HepG2 (cell line): ENCODE results near the gene CSRNP3. TPM values are rescaled to one million over a fixed set of nuclear protein-coding genes. Genes with fewer than 3 reads are reported as not detected.

Experiments
- ATAC-seq: fragments of 200-7000 bp; cut with Tn5 transposase; 3 replicates; pipeline ENCODE4 v1.9.1; 2020; ENCODE audit warnings: mild to moderate bottlenecking, moderate library complexity
- BruUV-seq: library from RNA; stranded (reverse); fragments of 400-500 nt; replicated peaks from 2 replicates; lab custom pipeline; 2021; lab: Mats Ljungman, UMichigan
- CTCF ChIA-PET: fragments of 300-600 bp; formaldehyde crosslinking; extraction: SDS; loops from one replicate; lab custom pipeline; 2021; ENCODE audit warnings: low total read pairs, inconsistent platforms, low intra/inter-chr PET ratio; lab: Yijun Ruan, JAX
- POLR2A ChIA-PET: fragments of 350-600 bp; sonication (Branson Sonifier 250); formaldehyde crosslinking; loops from one replicate; lab custom pipeline; 2020; ENCODE audit warnings: antibody characterized with exemption, inconsistent platforms; lab: Yijun Ruan, JAX
- DNase-seq: peaks from one replicate; pipeline ENCODE4 v3.0.0-alpha.2; 2015; ENCODE audit warnings: low spot score
- FAIRE-seq: peaks from 3 replicates; lab custom pipeline; 2011; peaks lifted over from hg19 to GRCh38; lab: Jason Lieb, UNC
- H2AFZ ChIP-seq: one replicate; pipeline ENCODE4 v1.6.1; 2011; ENCODE audit warnings: low read length, inconsistent platforms
- H3K27ac ChIP-seq: fragments of 300-600 bp; 3 replicates; pipeline ENCODE4 v1.8.0; 2011; ENCODE audit warnings: mixed run types, mild to moderate bottlenecking, mixed read lengths, low read length, inconsistent platforms; ENCODE audit not compliant: insufficient read depth; ENCODE audit errors: extremely low read length
- H3K27me3 ChIP-seq, 2 experiments: fragments of 200-600 bp in 1 of 2; 2 replicates in 1 of 2; 3 replicates in 1 of 2; pipeline versions ENCODE4 v1.6.0 to v1.8.0; 2011; ENCODE audit warnings: low read length in 2 of 2, mild to moderate bottlenecking in 2 of 2, moderate library complexity in 2 of 2, inconsistent platforms in 1 of 2; ENCODE audit not compliant: insufficient read depth in 2 of 2, control insufficient read depth in 1 of 2
- H3K36me3 ChIP-seq, 2 experiments: fragments of 200-600 bp in 1 of 2; replicated peaks in 1 of 2; 2 replicates in 1 of 2; 3 replicates in 1 of 2; pipeline versions ENCODE4 v1.5.1 to v1.8.0; 2011; ENCODE audit warnings: low read length in 2 of 2, inconsistent platforms in 1 of 2; ENCODE audit not compliant: insufficient read depth in 2 of 2, control insufficient read depth in 1 of 2
- H3K4me1 ChIP-seq: 2 replicates; pipeline ENCODE4 v1.5.1; 2012; ENCODE audit warnings: low read length, inconsistent platforms; ENCODE audit not compliant: insufficient read depth
- H3K4me2 ChIP-seq: 2 replicates; pipeline ENCODE4 v1.6.0; 2011; ENCODE audit warnings: low read depth, low read length, inconsistent platforms
- H3K4me3 ChIP-seq, 3 experiments: fragments of 200-600 bp in 1 of 3; sonication (generic), shearing (Covaris generic) in 1 of 3; replicated peaks in 1 of 3; 2 replicates each; pipeline ENCODE4 v1.5.1; 2011 to 2016; ENCODE audit warnings: low read length in 3 of 3, inconsistent platforms in 2 of 3, low read depth in 2 of 3, mild to moderate bottlenecking in 2 of 3, control low read depth in 1 of 3, mixed read lengths in 1 of 3; ENCODE audit not compliant: insufficient read depth in 1 of 3
- H3K79me2 ChIP-seq: one replicate; pipeline ENCODE4 v1.6.1; 2011; ENCODE audit warnings: low read length, inconsistent platforms; ENCODE audit not compliant: insufficient read depth
- H3K9ac ChIP-seq: 2 replicates; pipeline ENCODE4 v1.6.0; 2011; ENCODE audit warnings: mild to moderate bottlenecking, low read depth, low read length, inconsistent platforms; ENCODE audit not compliant: insufficient read depth
- H3K9me3 ChIP-seq: 2 replicates; pipeline ENCODE4 v1.5.1; 2012; ENCODE audit warnings: mild to moderate bottlenecking, low read length
- H4K20me1 ChIP-seq: 2 replicates; pipeline ENCODE4 v1.6.0; 2011; ENCODE audit warnings: inconsistent platforms, mild to moderate bottlenecking, low read length, moderate library complexity; ENCODE audit not compliant: insufficient read depth
- AGO1 ChIP-seq: fragments of 200-400 bp; formaldehyde crosslinking; IDR thresholded peaks from 2 replicates; pipeline ENCODE4 v1.6.1; 2017; ENCODE audit warnings: mild to moderate bottlenecking, low read depth, low read length, moderate library complexity; ENCODE audit not compliant: poor library complexity, severe bottlenecking
- CREBL2 ChIP-seq: sonication (generic); formaldehyde crosslinking; IDR thresholded peaks from 2 replicates; pipeline ENCODE4 v1.8.1; 2023; ENCODE audit warnings: missing genetic modification reagents, mild to moderate bottlenecking, borderline replicate concordance
- CTCF ChIP-seq: sonication (generic); formaldehyde crosslinking; IDR thresholded peaks from 2 replicates; pipeline ENCODE4 v1.5.0; 2020; ENCODE audit warnings: mild to moderate bottlenecking, missing genetic modification reagents, moderate library complexity
- GATA4 ChIP-seq: sonication (generic); IDR thresholded peaks from 2 replicates; pipeline ENCODE4 v1.6.1; 2016; ENCODE audit warnings: antibody characterized with exemption, low read depth, borderline replicate concordance
- IRF1 ChIP-seq: sonication (generic); formaldehyde crosslinking; IDR thresholded peaks from 2 replicates; pipeline ENCODE4 v1.4.0; 2020; ENCODE audit warnings: low read depth, mild to moderate bottlenecking, missing genetic modification reagents
- MTA3 ChIP-seq: sonication (generic); formaldehyde crosslinking; IDR thresholded peaks from 2 replicates; pipeline ENCODE4 v1.4.0; 2020; ENCODE audit warnings: missing genetic modification reagents
- SATB2 ChIP-seq: sonication (generic); formaldehyde crosslinking; IDR thresholded peaks from 2 replicates; pipeline ENCODE4 v1.5.0; 2020; ENCODE audit warnings: missing genetic modification reagents
- U2AF1 ChIP-seq: fragments of 200-400 bp; formaldehyde crosslinking; optimal IDR thresholded peaks from 2 replicates; pipeline ENCODE3; 2017; ENCODE audit warnings: mild to moderate bottlenecking, low read depth, low read length
- ZBTB40 ChIP-seq, 2 experiments: fragments of 450-650 bp in 1 of 2; sonication (generic) in 1 of 2; formaldehyde crosslinking in 1 of 2; IDR thresholded peaks; 2 replicates each; pipeline versions ENCODE4 v1.6.1 to v1.8.0; 2016 to 2022; ENCODE audit warnings: antibody characterized with exemption in 1 of 2, mild to moderate bottlenecking in 1 of 2, missing genetic modification reagents in 1 of 2
- ZNF292 ChIP-seq: sonication (generic); formaldehyde crosslinking; IDR thresholded peaks from 2 replicates; pipeline ENCODE4 v1.8.1; 2022; ENCODE audit warnings: mild to moderate bottlenecking, low read depth, missing genetic modification reagents, borderline replicate concordance
- ZNF878 ChIP-seq: sonication (generic); formaldehyde crosslinking; IDR thresholded peaks from 2 replicates; pipeline ENCODE4 v1.8.1; 2023; ENCODE audit warnings: mild to moderate bottlenecking, missing genetic modification reagents, moderate library complexity
- in situ Hi-C: cut with HindIII; loops from 2 replicates; pipeline ENCODE4 v1.10.0; 2017; ENCODE audit warnings: low pct_unique_long_range_greater_than_20kb; ENCODE audit not compliant: extremely low pct_ligation_motif_present
- intact Hi-C: fragments of 100-400 bp; cut with micrococcal nuclease; formaldehyde crosslinking; loops from one replicate; pipeline ENCODE4 v1.10.0; 2022; ENCODE audit not compliant: unreplicated experiment
- polyA plus RNA-seq, 8 experiments: library from polyadenylated mRNA; depleted of rRNA in 3 of 8; stranded (reverse) in 7 of 8; unstranded in 1 of 8; fragments of >200 nt; fragmentation: Illumina TruSeq in 4 of 8; extraction: Trizol in 4 of 8; gene quantifications; 2 replicates each; pipeline versions ENCODE4 v1.2.1 to v1.2.3, GENCODE V29; 2011 to 2016; ENCODE audit warnings: low read depth in 4 of 8, missing spikeins in 1 of 8, mixed read lengths in 1 of 8; ENCODE audit not compliant: insufficient read depth in 1 of 8
- total RNA-seq, 5 experiments: library from RNA; depleted of rRNA; stranded (reverse); fragments of >200 nt; fragmentation: Illumina TruSeq; extraction: Trizol; gene quantifications; 2 replicates each; pipeline ENCODE4 v1.2.3, GENCODE V29; 2016; ENCODE audit warnings: low read depth in 1 of 5

Gene CSRNP3
- total and polyA plus RNA-seq, 2 of the 13 experiments (the other 11 are each of a cell fraction or from before 2014, with no cell fraction given) = not detected

GRCh38 chr2:165567273-165567672, 97.8 kb downstream of the CSRNP3 start (continued):
- no peak for TF ChIP-seq ZBTB40 (IDR thresholded peaks at IDR 0.05)
- no peak for TF ChIP-seq ZBTB40 (CRISPR knock-in tag; IDR thresholded peaks at IDR 0.05)
- TF ChIP-seq AGO1 = no peak

- in situ Hi-C loops = no loop called here
- no peak for TF ChIP-seq ZNF878
- TF ChIP-seq MTA3 = no peak
- TF ChIP-seq CTCF (CRISPR knock-in tag) = no peak
- TF ChIP-seq SATB2 (CRISPR knock-in tag) = no peak
- TF ChIP-seq U2AF1 = no peak
- TF ChIP-seq CREBL2 (CRISPR knock-in tag) = no peak
- TF ChIP-seq ZNF292 (CRISPR knock-in tag) = no peak
- TF ChIP-seq IRF1 (CRISPR knock-in tag) = no peak
- no peak for TF ChIP-seq GATA4
These were observed 98.9 kb downstream of the CSRNP3 start for GRCh38 chr2:165568361-165568760.

More at GRCh38 chr2:165568361-165568760, 98.9 kb downstream of the CSRNP3 start:
- no peaks in the 10 kb centered on the region for H3K27me3 ChIP-seq
- no peak for FAIRE-seq
- ChIA-PET POLR2A (no interaction called here), CTCF (no interaction called here)
- intact Hi-C loops = no loop called here
- no peaks in the 10 kb centered on the region for H3K4me1 ChIP-seq
- no peaks in the 10 kb centered on the region for H4K20me1 ChIP-seq
- no peak overlapping the region for H2AFZ ChIP-seq
- no peak overlapping the region for H3K9ac ChIP-seq
- H3K9me3 ChIP-seq = no peaks in the 10 kb centered on the region
- no peaks in the 10 kb centered on the region for H3K79me2 ChIP-seq
- no peak overlapping the region for H3K27ac ChIP-seq
- H3K4me2 ChIP-seq = no peak overlapping the region
- BruUV-seq = no TSS peak
- H3K36me3 ChIP-seq = no peaks in the 10 kb centered on the region
- no peak overlapping the region for H3K4me3 ChIP-seq
- ATAC-seq = no peak
- no peak for DNase-seq
